HS-27A (cell line): ENCODE measurements around the gene NR2C2.
A peak's percentile ranks its signal among the peaks of the same experiment; 100 is the strongest.

Experiments
- DNase-seq: peaks from one replicate; pipeline ENCODE4 v3.0.0-alpha.2; 2012; ENCODE audit warnings: low read depth, missing footprints

NR2C2 gene

DNA sequence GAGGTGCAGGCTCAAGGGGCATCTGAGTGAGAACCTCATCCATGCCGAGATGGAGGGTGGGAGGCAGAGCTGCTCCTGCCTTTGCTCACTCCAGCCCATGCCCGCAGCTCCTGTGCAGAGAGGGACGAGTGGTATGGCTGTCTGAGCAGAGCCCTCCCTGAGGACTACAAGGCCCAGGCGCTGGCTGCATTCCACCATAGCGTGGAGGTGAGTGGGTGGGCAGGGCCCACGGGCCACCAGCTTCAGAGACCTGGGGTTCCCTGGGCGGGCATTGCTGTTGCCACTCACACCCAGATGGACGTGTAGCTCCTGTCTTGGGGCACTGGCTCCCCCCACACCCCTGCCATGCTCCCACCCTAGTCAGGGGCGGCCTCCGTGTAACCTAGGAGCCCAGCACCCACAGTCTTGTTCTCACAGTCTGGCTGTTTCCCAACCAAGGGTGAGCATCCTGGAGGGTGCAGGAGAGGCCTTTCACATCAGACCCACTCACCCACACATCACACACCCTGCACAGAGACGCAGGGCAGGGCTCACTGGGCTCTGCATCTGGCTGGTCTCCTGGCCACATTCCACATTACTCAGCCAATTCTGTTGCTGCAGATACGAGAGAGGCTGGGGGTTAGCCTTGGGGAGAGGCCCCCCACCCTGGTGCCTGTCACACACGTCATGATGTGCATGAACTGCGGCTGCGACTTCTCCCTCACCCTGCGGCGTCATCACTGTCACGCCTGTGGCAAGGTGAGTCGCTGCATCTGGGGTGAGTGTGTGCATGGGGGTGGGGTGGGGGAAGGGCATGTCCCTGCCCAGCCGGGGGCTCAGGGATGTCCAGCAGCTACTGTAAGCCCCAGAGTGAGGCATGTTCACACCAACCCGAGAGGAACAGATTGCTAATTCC is 25.3 kb upstream of the NR2C2 start:
- no peak for DNase-seq

DNA sequence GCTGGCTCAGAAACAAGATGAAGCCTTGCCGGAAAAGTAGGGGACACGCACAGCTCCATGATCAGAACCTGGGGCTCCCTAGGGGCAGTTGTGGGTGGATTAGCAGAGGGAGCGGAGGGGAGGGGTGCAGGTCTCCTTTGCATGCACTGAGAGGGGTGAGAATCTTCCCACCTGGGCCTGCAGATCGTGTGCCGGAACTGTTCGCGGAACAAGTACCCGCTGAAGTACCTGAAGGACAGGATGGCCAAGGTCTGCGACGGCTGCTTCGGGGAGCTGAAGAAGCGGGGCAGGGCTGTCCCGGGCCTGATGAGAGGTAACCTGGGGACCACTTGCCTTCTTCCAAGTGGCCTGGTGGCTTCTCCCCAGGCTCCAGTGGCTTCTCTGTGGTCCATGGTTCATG is 24.5 kb upstream of the NR2C2 start:
- DNase-seq, result no peak

DNA sequence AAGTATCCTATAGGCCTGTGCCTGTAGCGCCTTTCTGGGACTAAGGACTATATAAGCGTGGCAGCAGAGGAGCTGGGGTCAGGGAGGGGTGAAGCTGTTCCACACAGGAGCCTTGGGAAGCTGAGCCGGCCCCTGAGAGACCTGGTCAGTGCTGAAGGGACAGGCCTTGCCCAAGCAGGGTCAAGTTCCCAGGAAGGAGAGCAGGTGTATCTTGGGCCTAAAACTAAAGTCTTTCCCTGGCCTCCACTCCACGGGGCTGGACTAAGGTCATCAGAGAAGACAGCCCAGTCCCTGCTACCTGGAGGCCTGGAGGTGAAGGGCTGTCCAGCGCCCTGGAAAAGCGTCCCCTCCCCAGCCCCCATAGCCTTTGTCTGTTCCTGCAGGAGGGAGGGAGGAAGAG is 23.9 kb upstream of the NR2C2 start:
- DNase-seq, result no peak

DNA sequence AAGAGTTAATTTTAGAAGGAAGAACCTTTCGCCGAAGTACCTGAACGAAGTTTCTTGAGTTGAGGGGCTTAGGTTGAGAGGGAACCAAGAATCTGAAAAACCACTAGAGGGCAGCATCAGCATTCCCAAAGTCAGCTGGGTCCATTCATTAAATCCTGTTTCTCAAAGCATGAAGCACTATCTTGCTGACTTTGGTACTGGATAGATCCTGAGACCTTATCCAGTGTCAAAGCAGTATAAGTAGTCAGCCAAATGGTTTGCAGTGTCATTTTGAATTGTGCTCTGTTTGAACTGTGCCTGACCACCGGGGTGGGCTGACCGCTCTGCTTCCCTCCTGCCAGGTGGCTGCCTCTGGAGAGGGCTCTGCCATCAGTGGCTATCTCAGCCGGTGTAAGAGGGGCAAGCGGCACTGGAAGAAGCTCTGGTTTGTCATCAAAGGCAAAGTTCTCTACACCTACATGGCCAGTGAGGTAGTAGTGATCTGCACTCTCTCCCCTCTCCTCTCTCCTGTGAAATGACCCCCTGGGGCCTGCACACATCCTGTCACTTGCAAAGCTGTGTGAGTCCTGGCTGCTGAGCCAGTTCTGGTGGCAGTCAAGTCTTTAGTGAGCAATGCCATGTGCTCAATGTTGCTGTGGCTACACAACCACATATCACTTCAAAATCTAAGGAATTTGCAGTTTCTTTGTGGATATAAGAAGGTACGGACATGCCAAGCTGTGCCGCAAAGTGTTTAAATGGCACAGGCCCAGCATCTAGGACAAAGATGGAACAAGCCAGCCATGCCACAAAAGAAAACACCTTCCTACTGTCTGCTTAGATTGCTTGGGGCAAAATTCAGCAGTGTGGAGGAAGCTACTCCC is 21.4 kb upstream of the NR2C2 start:
- no peak for DNase-seq

- no peak for DNase-seq
Measured at GRCh38 chr3:14926592-14926991, 20.8 kb upstream of the NR2C2 start.

- DNase-seq, result no peak
Measured at GRCh38 chr3:14927308-14927707, 20.1 kb upstream of the NR2C2 start.

DNA sequence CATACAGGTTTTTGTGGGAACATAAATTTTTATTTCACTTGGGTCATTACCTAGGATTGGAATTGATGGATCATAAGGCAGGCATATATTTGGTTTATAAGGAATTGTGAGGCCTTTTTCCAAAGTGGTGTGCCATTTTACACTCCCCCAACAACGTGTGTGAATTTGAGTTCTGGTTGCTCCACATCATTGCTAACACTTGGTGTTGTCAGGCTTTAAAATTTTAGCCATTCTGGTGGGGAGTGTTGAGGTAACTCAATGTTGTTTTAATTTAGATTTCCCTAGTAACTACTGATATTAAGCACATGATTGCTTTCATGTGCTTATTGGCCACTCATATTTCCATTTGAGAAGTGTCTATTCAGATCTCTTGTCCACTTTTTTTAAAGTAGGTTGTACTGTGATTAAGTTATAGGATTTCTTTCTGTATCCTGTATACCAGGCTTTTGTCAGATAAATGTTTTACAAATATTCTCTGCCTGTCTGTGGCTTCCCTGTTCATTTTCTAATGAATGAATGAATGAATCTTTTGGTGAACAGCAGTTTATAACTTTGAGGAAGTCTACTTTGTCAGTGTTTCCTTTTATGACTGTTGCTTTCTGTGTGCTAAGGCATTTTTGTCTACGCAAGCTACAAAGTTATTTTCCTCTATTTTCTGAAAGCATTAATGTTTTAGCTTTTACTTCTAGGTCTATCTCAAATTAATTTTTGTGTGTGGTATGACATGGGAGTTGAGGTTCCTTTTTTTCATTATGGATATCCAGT is 17.9 kb upstream of the NR2C2 start:
- no peak for DNase-seq

GRCh38 chr3:14933820-14934425 is 13.5 kb upstream of the NR2C2 start:
- DNase-seq, result no peak

GRCh38 chr3:14935592-14936345 is 11.6 kb upstream of the NR2C2 start:
- no peak for DNase-seq

DNA sequence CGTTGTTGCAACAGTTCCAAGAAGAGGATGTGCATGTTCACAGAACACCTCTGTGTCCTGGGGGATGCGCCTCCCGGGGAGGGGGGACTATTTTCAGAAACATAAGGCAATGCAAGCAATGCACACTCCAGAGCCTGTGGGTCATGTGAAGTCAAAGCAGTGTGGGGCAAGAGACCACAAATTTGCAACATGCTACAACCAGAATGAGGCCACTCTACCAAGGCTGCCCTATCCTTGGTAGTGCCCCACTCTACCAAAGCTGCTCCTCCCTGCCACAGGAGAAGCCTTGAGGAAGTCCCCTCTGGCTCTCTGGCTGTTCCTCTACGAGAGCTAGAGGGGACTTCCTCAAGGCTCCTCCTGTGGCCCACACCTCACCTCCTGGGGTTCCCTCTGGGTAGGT is 8.4 kb upstream of the NR2C2 start:
- DNase-seq, result no peak

GRCh38 chr3:14941871-14942270 is 5.5 kb upstream of the NR2C2 start:
- DNase-seq, result no peak

- no peak for DNase-seq
Measured at GRCh38 chr3:14943042-14943441, 4.3 kb upstream of the NR2C2 start.

DNA sequence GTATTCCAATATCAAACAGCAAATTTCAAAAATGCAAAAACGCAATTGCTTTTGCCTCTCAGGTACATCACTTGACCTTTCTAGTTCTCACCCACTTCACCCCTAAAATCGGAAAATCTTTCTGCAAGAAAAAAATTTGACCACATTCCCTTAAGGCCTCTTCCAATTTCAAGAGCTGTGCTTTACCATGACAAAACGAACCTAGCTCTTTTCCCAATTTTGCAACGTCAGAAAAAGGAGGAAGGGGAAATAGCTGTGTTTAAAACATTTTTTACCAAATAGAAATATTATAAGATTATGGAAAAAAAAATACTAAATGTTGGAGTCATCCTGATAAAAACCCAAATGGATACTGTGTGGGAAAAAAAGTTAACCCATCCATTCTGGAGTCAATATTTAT is 1.1 kb upstream of the NR2C2 start:
- no peak for DNase-seq

GRCh38 chr3:14946739-14947099 is 664 bp upstream of the NR2C2 start:
- peak; percentile 3 for DNase-seq

GRCh38 chr3:14947886-14948608 is 664 bp downstream of the NR2C2 start:
- DNase-seq, result peak; percentile 93

GRCh38 chr3:14948609-14949038 is 1.2 kb downstream of the NR2C2 start:
- DNase-seq, result peak; percentile 15

DNA sequence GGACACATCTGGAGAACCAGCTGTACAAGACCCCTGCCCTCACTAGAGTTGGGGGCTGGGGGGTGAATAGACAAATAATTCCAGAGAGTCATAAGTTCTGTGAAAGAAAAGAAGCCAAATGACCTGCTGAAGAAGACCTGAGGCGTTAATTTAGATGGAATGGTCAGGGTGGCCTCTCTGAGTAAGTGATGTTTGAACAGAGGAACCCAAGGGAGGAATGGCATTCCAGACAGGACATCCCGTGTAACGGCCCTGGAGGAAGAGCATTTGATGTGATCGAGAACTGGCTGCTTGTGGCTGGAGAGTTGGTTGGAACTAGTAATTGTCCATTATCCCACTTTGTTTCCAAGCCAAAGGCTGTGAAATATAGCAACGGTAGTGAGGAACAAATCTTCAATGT is 1.7 kb downstream of the NR2C2 start:
- no peak for DNase-seq

- no peak for DNase-seq
Measured at GRCh38 chr3:14950274-14950673, 2.9 kb downstream of the NR2C2 start.

DNA sequence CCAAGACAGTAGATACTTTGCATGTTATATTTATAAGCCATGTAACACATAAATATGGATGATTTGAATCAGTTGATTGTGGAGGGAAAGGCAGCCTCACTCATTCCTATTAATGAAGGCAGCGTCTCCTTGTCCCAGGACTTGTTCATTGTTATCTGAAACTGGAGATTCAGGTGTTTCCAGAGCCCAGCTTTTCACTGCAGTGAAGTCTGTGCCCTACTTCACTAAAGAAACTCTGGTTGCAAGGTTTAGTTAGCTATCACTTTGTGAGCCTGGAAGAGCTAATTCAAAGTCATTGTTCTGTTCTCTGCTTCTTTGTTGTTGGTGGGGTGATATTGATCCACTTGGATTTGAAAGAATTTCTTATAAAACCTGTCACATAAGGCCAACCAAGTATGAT is 9.8 kb downstream of the NR2C2 start:
- DNase-seq, result no peak

DNA sequence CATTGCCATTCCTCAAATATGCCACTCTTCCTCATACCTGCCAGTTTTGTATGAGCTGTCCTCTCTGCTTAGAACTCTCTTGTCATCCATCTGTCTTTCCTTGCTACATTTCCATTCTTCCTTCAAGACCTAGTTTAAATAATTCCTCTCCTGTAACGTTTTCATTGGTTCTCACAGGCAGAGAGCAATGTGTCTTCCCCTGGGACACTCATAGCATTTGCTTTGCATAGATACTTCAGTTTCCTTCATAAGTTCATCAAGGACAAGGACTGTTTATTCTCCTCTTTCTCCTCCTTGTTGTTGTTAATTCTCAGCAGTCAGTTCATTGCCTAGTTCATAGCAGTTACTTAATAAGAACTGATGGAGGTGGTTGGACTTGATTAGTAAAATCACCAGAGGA is 10.5 kb downstream of the NR2C2 start:
- no peak for DNase-seq
